HEK293T (cell line): ENCODE results near the gene MATN1.

Experiments
- BHLHE40 ChIP-seq: fragments of 450-650 bp; IDR thresholded peaks from 2 replicates; pipeline ENCODE4 v1.6.1; 2016; ENCODE audit warnings: mild to moderate bottlenecking, moderate library complexity, borderline replicate concordance
- FOXA1 ChIP-seq: fragments of 450-650 bp; IDR thresholded peaks from 2 replicates; pipeline ENCODE4 v1.6.1; 2016; ENCODE audit warnings: mild to moderate bottlenecking
- LEF1 ChIP-seq: fragments of 450-650 bp; IDR thresholded peaks from 2 replicates; pipeline ENCODE4 v1.6.1; 2017; ENCODE audit warnings: mild to moderate bottlenecking, borderline replicate concordance
- SUZ12 ChIP-seq: fragments of 450-650 bp; IDR thresholded peaks from 2 replicates; pipeline ENCODE4 v1.6.1; 2016; ENCODE audit warnings: mild to moderate bottlenecking

- no peak for TF ChIP-seq FOXA1
- no peak for TF ChIP-seq LEF1
- TF ChIP-seq SUZ12, result no peak
- TF ChIP-seq BHLHE40, result no peak
Measured at GRCh38 chr1:30721341-30721793, 2.0 kb downstream of the MATN1 start.
